PC-3 (cell line): ENCODE data around the gene EPHB1. TPM values are rescaled to one million over a fixed set of nuclear protein-coding genes. Genes with fewer than 3 reads are reported as not detected.

Experiments used
- ATAC-seq: fragments of 200-7000 bp; cut with Tn5 transposase; 2 replicates; pipeline ENCODE4 v1.9.1; 2020; ENCODE audit warnings: mild to moderate bottlenecking, moderate library complexity
- BruUV-seq: library from RNA; stranded (reverse); fragments of 400-500 nt; replicated peaks from 2 replicates; lab custom pipeline; 2021; lab: Mats Ljungman, UMichigan
- CTCF ChIA-PET: fragments of 300-600 bp; sonication (Branson Sonifier 250); formaldehyde crosslinking; loops from one replicate; lab custom pipeline; 2022; ENCODE audit warnings: antibody characterized with exemption; lab: Charles Lee
- POLR2A ChIA-PET: fragments of 300-600 bp; sonication (Branson Sonifier 250); formaldehyde crosslinking; loops from one replicate; lab custom pipeline; 2022; ENCODE audit warnings: antibody characterized with exemption; ENCODE audit not compliant: unreplicated experiment; lab: Charles Lee
- DNase-seq: peaks from one replicate; pipeline ENCODE4 v3.0.0-alpha.2; 2015
- H2AFZ ChIP-seq: fragments of 300-600 bp; sonication (generic); 2 replicates; pipeline ENCODE4 v1.6.0; 2016; ENCODE audit warnings: antibody characterized with exemption, low read length
- H3F3A ChIP-seq: fragments of 300-600 bp; sonication (generic); one replicate; pipeline ENCODE4 v1.6.0; 2017; ENCODE audit warnings: antibody characterized with exemption, low read length, control low read depth, mild to moderate bottlenecking; ENCODE audit not compliant: unreplicated experiment
- H3K27ac ChIP-seq: fragments of 300-600 bp; sonication (generic); 2 replicates; pipeline ENCODE4 v1.5.1; 2016; ENCODE audit warnings: mild to moderate bottlenecking, low read length
- H3K27me3 ChIP-seq: fragments of 300-600 bp; sonication (generic); 2 replicates; pipeline ENCODE4 v1.6.1; 2016; ENCODE audit warnings: low read length, mixed read lengths
- H3K36me3 ChIP-seq: fragments of 300-600 bp; sonication (generic); 2 replicates; pipeline ENCODE4 v1.6.1; 2016; ENCODE audit warnings: low read depth, mixed run types, low read length, mixed read lengths
- H3K4me1 ChIP-seq: fragments of 300-600 bp; sonication (generic); 2 replicates; pipeline ENCODE4 v1.5.1; 2016; ENCODE audit warnings: low read length; ENCODE audit not compliant: insufficient read depth
- H3K4me2 ChIP-seq: fragments of 300-600 bp; sonication (generic); 2 replicates; pipeline ENCODE4 v1.6.0; 2016; ENCODE audit warnings: low read length
- H3K4me3 ChIP-seq: fragments of 300-600 bp; sonication (generic); 2 replicates; pipeline ENCODE4 v1.5.1; 2016; ENCODE audit warnings: mild to moderate bottlenecking, low read length, mixed read lengths
- H3K79me2 ChIP-seq: fragments of 300-600 bp; sonication (generic); 2 replicates; pipeline ENCODE4 v1.6.1; 2017; ENCODE audit warnings: low read length, mixed read lengths
- H3K9ac ChIP-seq: fragments of 300-600 bp; sonication (generic); 2 replicates; pipeline ENCODE4 v1.6.0; 2016; ENCODE audit warnings: mild to moderate bottlenecking, low read length
- H3K9me2 ChIP-seq: fragments of 300-600 bp; sonication (generic); replicated peaks from 2 replicates; pipeline ENCODE4 v1.6.1; 2016; ENCODE audit warnings: mixed run types, low read length, mixed read lengths
- H3K9me3 ChIP-seq: fragments of 300-600 bp; sonication (generic); 2 replicates; pipeline ENCODE4 v1.6.1; 2016; ENCODE audit warnings: low read length, mixed read lengths
- H4K20me1 ChIP-seq: fragments of 300-600 bp; sonication (generic); 2 replicates; pipeline ENCODE4 v1.6.1; 2016; ENCODE audit warnings: low read length, mixed read lengths
- CTCF ChIP-seq: fragments of 300-600 bp; sonication (generic); conservative IDR thresholded peaks from 2 replicates; pipeline ENCODE4 v1.5.1; 2017; ENCODE audit warnings: antibody characterized with exemption, low read depth, mild to moderate bottlenecking, low read length
- EZH2 ChIP-seq: fragments of 300-600 bp; sonication (generic); IDR thresholded peaks from one replicate; pipeline ENCODE4 v1.6.1; 2017; ENCODE audit warnings: antibody characterized with exemption, mild to moderate bottlenecking, low read length; ENCODE audit not compliant: unreplicated experiment
- EZH2phosphoT487 ChIP-seq: fragments of 300-600 bp; sonication (generic); IDR thresholded peaks from 2 replicates; pipeline ENCODE4 v1.6.1; 2018; ENCODE audit warnings: mild to moderate bottlenecking, antibody characterized with exemption, low read length, borderline replicate concordance
- intact Hi-C: fragments of 100-400 bp; cut with micrococcal nuclease; formaldehyde crosslinking; loops from 2 replicates; pipeline ENCODE4 v1.9.0; 2023
- total RNA-seq: library from RNA; depleted of rRNA; stranded (reverse); fragments of >200 nt; gene quantifications from 2 replicates; pipeline ENCODE4 v1.2.3, GENCODE V29; 2014

Gene EPHB1
- total RNA-seq, 1 experiment from 2014 or later: 0.69 TPM

- no peak overlapping the region for H3K27ac ChIP-seq
- BruUV-seq: no TSS peak
- TF ChIP-seq EZH2: no peak
- no peak for TF ChIP-seq CTCF
- no peak for TF ChIP-seq EZH2phosphoT487
- DNase-seq: no peak
- CTCF ChIA-PET: no interaction called here
- no peaks in the 10 kb centered on the region for H3K4me1 ChIP-seq
- H3K9me3 ChIP-seq: no peaks in the 10 kb centered on the region
- H3K36me3 ChIP-seq: no peaks in the 10 kb centered on the region
- no peak overlapping the region for H2AFZ ChIP-seq
- H4K20me1 ChIP-seq: no peaks in the 10 kb centered on the region
- intact Hi-C loops: no loop called here
- no peaks in the 10 kb centered on the region for H3K9me2 ChIP-seq
- ATAC-seq: no peak
- no peaks in the 10 kb centered on the region for H3F3A ChIP-seq
- no peaks in the 10 kb centered on the region for H3K79me2 ChIP-seq
- H3K9ac ChIP-seq: no peak overlapping the region
- H3K27me3 ChIP-seq: peaks cover 26% of the 10 kb centered on the region
- POLR2A ChIA-PET: no interaction called here
- no peak overlapping the region for H3K4me2 ChIP-seq
- H3K4me3 ChIP-seq: no peak overlapping the region
These were observed 5.0 kb upstream of the EPHB1 start for GRCh38 chr3:134790065-134790464.

GRCh38 chr3:134791992-134792391 is 3.1 kb upstream of the EPHB1 start:
- no peaks in the 10 kb centered on the region for H3K79me2 ChIP-seq
- POLR2A ChIA-PET: no interaction called here
- DNase-seq: no peak

GRCh38 chr3:134792700-134793099 is 2.4 kb upstream of the EPHB1 start:
- H3K27ac ChIP-seq: no peak overlapping the region
- TF ChIP-seq EZH2 (no peak), EZH2phosphoT487 (no peak), CTCF (no peak)
- H3K4me3 ChIP-seq: no peak overlapping the region
- BruUV-seq: no TSS peak
- no peak overlapping the region for H2AFZ ChIP-seq
- H3K9me3 ChIP-seq: no peaks in the 10 kb centered on the region
- no peak for DNase-seq
- no peaks in the 10 kb centered on the region for H3K9me2 ChIP-seq
- H3K36me3 ChIP-seq: no peaks in the 10 kb centered on the region
- H4K20me1 ChIP-seq: no peaks in the 10 kb centered on the region
- no peak overlapping the region for H3K4me2 ChIP-seq
- no peak overlapping the region for H3K9ac ChIP-seq
- no peaks in the 10 kb centered on the region for H3F3A ChIP-seq
- no peaks in the 10 kb centered on the region for H3K79me2 ChIP-seq
- no peak for ATAC-seq
- CTCF ChIA-PET: no interaction called here
- H3K27me3 ChIP-seq: peaks cover 40% of the 10 kb centered on the region
- no peaks in the 10 kb centered on the region for H3K4me1 ChIP-seq
- POLR2A ChIA-PET: no interaction called here
- intact Hi-C loops: no loop called here

More at GRCh38 chr3:134791992-134792391, 3.1 kb upstream of the EPHB1 start:
- no peak overlapping the region for H3K27ac ChIP-seq
- H3K27me3 ChIP-seq: peaks cover 40% of the 10 kb centered on the region
- no peaks in the 10 kb centered on the region for H4K20me1 ChIP-seq
- no peaks in the 10 kb centered on the region for H3K36me3 ChIP-seq
- no peaks in the 10 kb centered on the region for H3F3A ChIP-seq
- no peaks in the 10 kb centered on the region for H3K9me3 ChIP-seq
- TF ChIP-seq CTCF: no peak
- no peak for TF ChIP-seq EZH2
- TF ChIP-seq EZH2phosphoT487: no peak
- ATAC-seq: no peak
- H3K4me2 ChIP-seq: no peak overlapping the region
- intact Hi-C loops: no loop called here
- H3K4me1 ChIP-seq: no peaks in the 10 kb centered on the region
- BruUV-seq: no TSS peak
- no peak overlapping the region for H3K4me3 ChIP-seq
- no peak overlapping the region for H3K9ac ChIP-seq
- CTCF ChIA-PET: no interaction called here
- no peak overlapping the region for H2AFZ ChIP-seq
- no peaks in the 10 kb centered on the region for H3K9me2 ChIP-seq
